H1 (cell line): Measurements from ENCODE around the gene STARD3.

Source experiments
- KDM5A ChIP-seq: fragments of 200-600 bp; IDR thresholded peaks from 2 replicates; pipeline ENCODE4 v1.7.1; 2012; ENCODE audit warnings: mild to moderate bottlenecking, low read length, inconsistent platforms, mixed read lengths
- TF ChIP-seq, protein P1 (sequence below), 3 experiments: IDR thresholded peaks; 1 replicate in 2 of 3; 2 replicates in 1 of 3; pipeline versions ENCODE4 v1.5.1 to v1.6.1; 2011; ENCODE audit warnings: low read length in 3 of 3, mild to moderate bottlenecking in 3 of 3, inconsistent platforms in 2 of 3, low read depth in 1 of 3, moderate library complexity in 1 of 3; ENCODE audit not compliant: insufficient read depth in 1 of 3; ENCODE audit errors: control extremely low read depth in 1 of 3

DNA sequence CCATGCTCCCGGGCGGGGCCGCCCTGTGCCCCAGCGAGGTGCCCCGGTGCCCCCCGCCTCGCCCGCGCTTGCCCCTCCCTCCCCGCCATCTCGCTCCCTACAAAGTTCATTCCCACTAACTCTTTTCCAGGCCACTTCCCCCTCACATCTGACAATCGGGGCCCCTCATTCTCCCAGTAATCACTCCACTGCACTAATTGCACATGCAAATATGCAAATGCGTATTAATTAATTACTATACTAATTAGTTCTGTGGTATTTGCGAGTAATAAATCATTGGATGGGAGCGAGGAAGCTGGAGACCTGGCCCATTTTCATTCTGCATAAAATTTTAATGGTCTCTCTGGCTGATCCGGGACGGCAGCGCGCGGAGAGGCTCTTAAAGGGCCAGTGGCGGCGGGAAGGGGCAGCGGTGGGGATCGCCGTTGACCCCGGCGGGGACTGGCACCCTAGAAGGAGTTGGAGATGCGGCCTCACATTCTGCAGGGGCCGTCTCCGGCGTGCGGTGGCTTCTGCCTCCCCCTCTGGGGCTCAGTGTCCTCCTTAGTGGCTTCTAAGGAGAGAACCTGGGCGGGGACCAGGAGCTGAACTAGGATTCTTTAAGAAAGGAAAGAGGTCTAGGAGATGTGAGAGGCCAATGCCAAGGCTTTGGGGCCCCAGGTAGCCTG lies 18.6 kb upstream of the STARD3 start:
- TF ChIP-seq KDM5A = no peak
- TF ChIP-seq, protein P1, sequence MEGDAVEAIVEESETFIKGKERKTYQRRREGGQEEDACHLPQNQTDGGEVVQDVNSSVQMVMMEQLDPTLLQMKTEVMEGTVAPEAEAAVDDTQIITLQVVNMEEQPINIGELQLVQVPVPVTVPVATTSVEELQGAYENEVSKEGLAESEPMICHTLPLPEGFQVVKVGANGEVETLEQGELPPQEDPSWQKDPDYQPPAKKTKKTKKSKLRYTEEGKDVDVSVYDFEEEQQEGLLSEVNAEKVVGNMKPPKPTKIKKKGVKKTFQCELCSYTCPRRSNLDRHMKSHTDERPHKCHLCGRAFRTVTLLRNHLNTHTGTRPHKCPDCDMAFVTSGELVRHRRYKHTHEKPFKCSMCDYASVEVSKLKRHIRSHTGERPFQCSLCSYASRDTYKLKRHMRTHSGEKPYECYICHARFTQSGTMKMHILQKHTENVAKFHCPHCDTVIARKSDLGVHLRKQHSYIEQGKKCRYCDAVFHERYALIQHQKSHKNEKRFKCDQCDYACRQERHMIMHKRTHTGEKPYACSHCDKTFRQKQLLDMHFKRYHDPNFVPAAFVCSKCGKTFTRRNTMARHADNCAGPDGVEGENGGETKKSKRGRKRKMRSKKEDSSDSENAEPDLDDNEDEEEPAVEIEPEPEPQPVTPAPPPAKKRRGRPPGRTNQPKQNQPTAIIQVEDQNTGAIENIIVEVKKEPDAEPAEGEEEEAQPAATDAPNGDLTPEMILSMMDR (IDR thresholded peaks at IDR 0.05; ENCODE audit: control extremely low read depth in 1 of 3, insufficient read depth in 1 of 3, low read depth in 1 of 3, low read length in 3 of 3) = no peak
